ENCODE data around the gene CDC25C. TPM values are rescaled to one million over a fixed set of nuclear protein-coding genes. Genes with fewer than 3 reads are reported as not detected.

The CDC25C gene
- total and polyA plus RNA-seq, 9 of the 15 experiments (the other 6 are each of a cell fraction or from before 2014, with no cell fraction given): 19.1 to 63.7 (median 31.9) TPM

DNA sequence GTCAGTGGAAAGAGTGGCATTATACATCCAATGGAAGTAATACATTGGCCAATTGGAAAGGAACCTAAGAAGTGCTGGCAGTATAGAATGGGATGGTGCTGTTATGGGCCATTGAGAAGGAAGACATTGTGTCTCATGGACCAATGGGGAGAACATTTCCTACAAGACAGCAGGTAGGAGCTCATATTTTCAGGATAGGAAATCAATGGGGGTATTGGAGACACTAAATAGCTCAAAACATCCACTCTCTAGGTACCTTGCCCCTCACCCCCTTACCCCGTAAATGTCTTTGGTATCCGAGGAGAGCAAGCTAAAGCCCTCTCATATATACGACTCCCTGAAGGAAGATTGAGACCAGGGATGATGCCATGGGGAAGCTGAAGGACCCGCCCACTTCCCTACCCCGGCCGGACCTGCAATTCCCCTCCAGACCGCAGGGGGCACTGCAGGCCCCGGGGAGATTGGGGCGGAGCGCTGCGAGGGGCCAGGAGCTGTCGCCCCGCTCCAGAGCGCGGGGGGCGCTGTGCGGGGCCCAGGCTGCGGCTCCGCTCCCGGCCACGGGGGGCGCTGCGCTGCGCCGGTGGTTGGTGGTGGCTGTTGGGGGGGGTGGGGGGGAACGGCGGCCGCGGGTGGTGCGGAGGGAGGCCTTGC, 20.6 kb upstream of the CDC25C start, which contains the start of gene KDM3B (continued):
- TF ChIP-seq HDAC3 (IDR thresholded peaks at IDR 0.05; ENCODE audit: borderline replicate concordance, partially characterized antibody) (no peak), PHF21A (IDR thresholded peaks at IDR 0.05; ENCODE audit: borderline replicate concordance, low read depth) (no peak), ZNF511 (CRISPR knock-in tag; IDR thresholded peaks at IDR 0.05) (no peak), HMGN3 (IDR thresholded peaks at IDR 0.05; ENCODE audit: borderline replicate concordance, extremely low read depth, insufficient read length, low read depth, low read length) (peak; percentile 91), SNIP1 (IDR thresholded peaks at IDR 0.05; ENCODE audit: low read depth) (peak; percentile 73), NEUROD1 (IDR thresholded peaks at IDR 0.05; ENCODE audit: borderline replicate concordance, low read depth, low read length, partially characterized antibody) (peak; percentile 67), BRF2 (IDR thresholded peaks at IDR 0.05; ENCODE audit: borderline replicate concordance, insufficient read depth, insufficient read length) (no peak), PYGO2 (tag; IDR thresholded peaks at IDR 0.05) (no peak), MAZ (CRISPR knock-in tag; conservative IDR thresholded peaks at IDR 0.05 in 1 of 2, IDR thresholded peaks at IDR 0.05 in 1 of 2) (peak; percentile 73 to 97)
- TF ChIP-seq, protein P1, sequence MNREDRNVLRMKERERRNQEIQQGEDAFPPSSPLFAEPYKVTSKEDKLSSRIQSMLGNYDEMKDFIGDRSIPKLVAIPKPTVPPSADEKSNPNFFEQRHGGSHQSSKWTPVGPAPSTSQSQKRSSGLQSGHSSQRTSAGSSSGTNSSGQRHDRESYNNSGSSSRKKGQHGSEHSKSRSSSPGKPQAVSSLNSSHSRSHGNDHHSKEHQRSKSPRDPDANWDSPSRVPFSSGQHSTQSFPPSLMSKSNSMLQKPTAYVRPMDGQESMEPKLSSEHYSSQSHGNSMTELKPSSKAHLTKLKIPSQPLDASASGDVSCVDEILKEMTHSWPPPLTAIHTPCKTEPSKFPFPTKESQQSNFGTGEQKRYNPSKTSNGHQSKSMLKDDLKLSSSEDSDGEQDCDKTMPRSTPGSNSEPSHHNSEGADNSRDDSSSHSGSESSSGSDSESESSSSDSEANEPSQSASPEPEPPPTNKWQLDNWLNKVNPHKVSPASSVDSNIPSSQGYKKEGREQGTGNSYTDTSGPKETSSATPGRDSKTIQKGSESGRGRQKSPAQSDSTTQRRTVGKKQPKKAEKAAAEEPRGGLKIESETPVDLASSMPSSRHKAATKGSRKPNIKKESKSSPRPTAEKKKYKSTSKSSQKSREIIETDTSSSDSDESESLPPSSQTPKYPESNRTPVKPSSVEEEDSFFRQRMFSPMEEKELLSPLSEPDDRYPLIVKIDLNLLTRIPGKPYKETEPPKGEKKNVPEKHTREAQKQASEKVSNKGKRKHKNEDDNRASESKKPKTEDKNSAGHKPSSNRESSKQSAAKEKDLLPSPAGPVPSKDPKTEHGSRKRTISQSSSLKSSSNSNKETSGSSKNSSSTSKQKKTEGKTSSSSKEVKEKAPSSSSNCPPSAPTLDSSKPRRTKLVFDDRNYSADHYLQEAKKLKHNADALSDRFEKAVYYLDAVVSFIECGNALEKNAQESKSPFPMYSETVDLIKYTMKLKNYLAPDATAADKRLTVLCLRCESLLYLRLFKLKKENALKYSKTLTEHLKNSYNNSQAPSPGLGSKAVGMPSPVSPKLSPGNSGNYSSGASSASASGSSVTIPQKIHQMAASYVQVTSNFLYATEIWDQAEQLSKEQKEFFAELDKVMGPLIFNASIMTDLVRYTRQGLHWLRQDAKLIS (CRISPR knock-in tag; IDR thresholded peaks at IDR 0.05): peak; percentile 44; the same call in 1 of the 2 replicates
- TF ChIP-seq, protein P2, sequence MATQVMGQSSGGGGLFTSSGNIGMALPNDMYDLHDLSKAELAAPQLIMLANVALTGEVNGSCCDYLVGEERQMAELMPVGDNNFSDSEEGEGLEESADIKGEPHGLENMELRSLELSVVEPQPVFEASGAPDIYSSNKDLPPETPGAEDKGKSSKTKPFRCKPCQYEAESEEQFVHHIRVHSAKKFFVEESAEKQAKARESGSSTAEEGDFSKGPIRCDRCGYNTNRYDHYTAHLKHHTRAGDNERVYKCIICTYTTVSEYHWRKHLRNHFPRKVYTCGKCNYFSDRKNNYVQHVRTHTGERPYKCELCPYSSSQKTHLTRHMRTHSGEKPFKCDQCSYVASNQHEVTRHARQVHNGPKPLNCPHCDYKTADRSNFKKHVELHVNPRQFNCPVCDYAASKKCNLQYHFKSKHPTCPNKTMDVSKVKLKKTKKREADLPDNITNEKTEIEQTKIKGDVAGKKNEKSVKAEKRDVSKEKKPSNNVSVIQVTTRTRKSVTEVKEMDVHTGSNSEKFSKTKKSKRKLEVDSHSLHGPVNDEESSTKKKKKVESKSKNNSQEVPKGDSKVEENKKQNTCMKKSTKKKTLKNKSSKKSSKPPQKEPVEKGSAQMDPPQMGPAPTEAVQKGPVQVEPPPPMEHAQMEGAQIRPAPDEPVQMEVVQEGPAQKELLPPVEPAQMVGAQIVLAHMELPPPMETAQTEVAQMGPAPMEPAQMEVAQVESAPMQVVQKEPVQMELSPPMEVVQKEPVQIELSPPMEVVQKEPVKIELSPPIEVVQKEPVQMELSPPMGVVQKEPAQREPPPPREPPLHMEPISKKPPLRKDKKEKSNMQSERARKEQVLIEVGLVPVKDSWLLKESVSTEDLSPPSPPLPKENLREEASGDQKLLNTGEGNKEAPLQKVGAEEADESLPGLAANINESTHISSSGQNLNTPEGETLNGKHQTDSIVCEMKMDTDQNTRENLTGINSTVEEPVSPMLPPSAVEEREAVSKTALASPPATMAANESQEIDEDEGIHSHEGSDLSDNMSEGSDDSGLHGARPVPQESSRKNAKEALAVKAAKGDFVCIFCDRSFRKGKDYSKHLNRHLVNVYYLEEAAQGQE (IDR thresholded peaks at IDR 0.05; ENCODE audit: borderline replicate concordance): no peak; the same call in 1 of the 2 replicates
- TF ChIP-seq, protein P2 (CRISPR knock-in tag; IDR thresholded peaks at IDR 0.05; ENCODE audit: low read depth): no peak

Measured in K562 (cell line).